HepG2 (cell line): Measurements from ENCODE around the gene STN1. TPM values are rescaled to one million over a fixed set of nuclear protein-coding genes. Genes with fewer than 3 reads are reported as not detected.

ENCODE experiments used
- ATAC-seq: fragments of 200-7000 bp; cut with Tn5 transposase; 3 replicates; pipeline ENCODE4 v1.9.1; 2020; ENCODE audit warnings: mild to moderate bottlenecking, moderate library complexity
- BruUV-seq: library from RNA; stranded (reverse); fragments of 400-500 nt; replicated peaks from 2 replicates; lab custom pipeline; 2021; lab: Mats Ljungman, UMichigan
- CTCF ChIA-PET: fragments of 300-600 bp; formaldehyde crosslinking; extraction: SDS; loops from one replicate; lab custom pipeline; 2021; ENCODE audit warnings: low total read pairs, inconsistent platforms, low intra/inter-chr PET ratio; lab: Yijun Ruan, JAX
- POLR2A ChIA-PET: fragments of 350-600 bp; sonication (Branson Sonifier 250); formaldehyde crosslinking; loops from one replicate; lab custom pipeline; 2020; ENCODE audit warnings: antibody characterized with exemption, inconsistent platforms; lab: Yijun Ruan, JAX
- DNase-seq: peaks from one replicate; pipeline ENCODE4 v3.0.0-alpha.2; 2015; ENCODE audit warnings: low spot score
- FAIRE-seq: peaks from 3 replicates; lab custom pipeline; 2011; peaks lifted over from hg19 to GRCh38; lab: Jason Lieb, UNC
- H2AFZ ChIP-seq: one replicate; pipeline ENCODE4 v1.6.1; 2011; ENCODE audit warnings: low read length, inconsistent platforms
- H3K27ac ChIP-seq: fragments of 300-600 bp; 3 replicates; pipeline ENCODE4 v1.8.0; 2011; ENCODE audit warnings: mixed run types, mild to moderate bottlenecking, mixed read lengths, low read length, inconsistent platforms; ENCODE audit not compliant: insufficient read depth; ENCODE audit errors: extremely low read length
- H3K27me3 ChIP-seq, 2 experiments: fragments of 200-600 bp in 1 of 2; 2 replicates in 1 of 2; 3 replicates in 1 of 2; pipeline versions ENCODE4 v1.6.0 to v1.8.0; 2011; ENCODE audit warnings: low read length in 2 of 2, mild to moderate bottlenecking in 2 of 2, moderate library complexity in 2 of 2, inconsistent platforms in 1 of 2; ENCODE audit not compliant: insufficient read depth in 2 of 2, control insufficient read depth in 1 of 2
- H3K36me3 ChIP-seq, 2 experiments: fragments of 200-600 bp in 1 of 2; replicated peaks in 1 of 2; 2 replicates in 1 of 2; 3 replicates in 1 of 2; pipeline versions ENCODE4 v1.5.1 to v1.8.0; 2011; ENCODE audit warnings: low read length in 2 of 2, inconsistent platforms in 1 of 2; ENCODE audit not compliant: insufficient read depth in 2 of 2, control insufficient read depth in 1 of 2
- H3K4me1 ChIP-seq: 2 replicates; pipeline ENCODE4 v1.5.1; 2012; ENCODE audit warnings: low read length, inconsistent platforms; ENCODE audit not compliant: insufficient read depth
- H3K4me2 ChIP-seq: 2 replicates; pipeline ENCODE4 v1.6.0; 2011; ENCODE audit warnings: low read depth, low read length, inconsistent platforms
- H3K4me3 ChIP-seq, 3 experiments: fragments of 200-600 bp in 1 of 3; sonication (generic), shearing (Covaris generic) in 1 of 3; replicated peaks in 1 of 3; 2 replicates each; pipeline ENCODE4 v1.5.1; 2011 to 2016; ENCODE audit warnings: low read length in 3 of 3, inconsistent platforms in 2 of 3, low read depth in 2 of 3, mild to moderate bottlenecking in 2 of 3, control low read depth in 1 of 3, mixed read lengths in 1 of 3; ENCODE audit not compliant: insufficient read depth in 1 of 3
- H3K79me2 ChIP-seq: one replicate; pipeline ENCODE4 v1.6.1; 2011; ENCODE audit warnings: low read length, inconsistent platforms; ENCODE audit not compliant: insufficient read depth
- H3K9ac ChIP-seq: 2 replicates; pipeline ENCODE4 v1.6.0; 2011; ENCODE audit warnings: mild to moderate bottlenecking, low read depth, low read length, inconsistent platforms; ENCODE audit not compliant: insufficient read depth
- H3K9me3 ChIP-seq: 2 replicates; pipeline ENCODE4 v1.5.1; 2012; ENCODE audit warnings: mild to moderate bottlenecking, low read length
- H4K20me1 ChIP-seq: 2 replicates; pipeline ENCODE4 v1.6.0; 2011; ENCODE audit warnings: inconsistent platforms, mild to moderate bottlenecking, low read length, moderate library complexity; ENCODE audit not compliant: insufficient read depth
- ARID5B ChIP-seq: IDR thresholded peaks from 2 replicates; pipeline ENCODE4 v1.4.0; 2020; ENCODE audit warnings: mild to moderate bottlenecking, missing genetic modification reagents
- GABPA ChIP-seq, 2 experiments: IDR thresholded peaks; 2 replicates each; pipeline ENCODE4 v1.6.1; 2011 to 2016; ENCODE audit warnings: low read depth in 2 of 2, low read length in 1 of 2, missing biosample characterization in 1 of 2, missing genetic modification characterization in 1 of 2
- HNF4G ChIP-seq, 2 experiments: sonication (generic) in 1 of 2; formaldehyde crosslinking in 1 of 2; IDR thresholded peaks; 2 replicates each; pipeline versions ENCODE4 v1.4.0 to v1.6.1; 2011 to 2020; ENCODE audit warnings: borderline replicate concordance in 2 of 2, low read depth in 2 of 2, mild to moderate bottlenecking in 2 of 2, low read length in 1 of 2, missing genetic modification reagents in 1 of 2, moderate library complexity in 1 of 2
- PITX1 ChIP-seq: sonication (generic); formaldehyde crosslinking; IDR thresholded peaks from 2 replicates; pipeline ENCODE4 v1.5.1; 2020; ENCODE audit warnings: mild to moderate bottlenecking, missing genetic modification reagents
- SNRNP70 ChIP-seq: fragments of 200-400 bp; formaldehyde crosslinking; IDR thresholded peaks from 2 replicates; pipeline ENCODE4 v1.6.1; 2017; ENCODE audit warnings: mild to moderate bottlenecking, low read depth, low read length, moderate library complexity
- ZNF432 ChIP-seq: sonication (generic); formaldehyde crosslinking; IDR thresholded peaks from 2 replicates; pipeline ENCODE4 v1.5.0; 2020; ENCODE audit warnings: missing genetic modification reagents, mild to moderate bottlenecking, borderline replicate concordance
- ZNF883 ChIP-seq: sonication (generic); formaldehyde crosslinking; IDR thresholded peaks from 2 replicates; pipeline ENCODE4 v1.5.1; 2020; ENCODE audit warnings: mild to moderate bottlenecking, missing genetic modification reagents; ENCODE audit errors: not compliant biosample characterization
- WGBS: methylation state at CpG from one replicate; pipeline ENCODE4 v1.1.6; 2017; ENCODE audit warnings: low lambda C conversion rate; 5-methylcytosine and 5-hydroxymethylcytosine counted together
- in situ Hi-C: cut with HindIII; loops from 2 replicates; pipeline ENCODE4 v1.10.0; 2017; ENCODE audit warnings: low pct_unique_long_range_greater_than_20kb; ENCODE audit not compliant: extremely low pct_ligation_motif_present
- intact Hi-C: fragments of 100-400 bp; cut with micrococcal nuclease; formaldehyde crosslinking; loops from one replicate; pipeline ENCODE4 v1.10.0; 2022; ENCODE audit not compliant: unreplicated experiment
- polyA plus RNA-seq, 8 experiments: library from polyadenylated mRNA; depleted of rRNA in 3 of 8; stranded (reverse) in 7 of 8; unstranded in 1 of 8; fragments of >200 nt; fragmentation: Illumina TruSeq in 4 of 8; extraction: Trizol in 4 of 8; gene quantifications; 2 replicates each; pipeline versions ENCODE4 v1.2.1 to v1.2.3, GENCODE V29; 2011 to 2016; ENCODE audit warnings: low read depth in 4 of 8, missing spikeins in 1 of 8, mixed read lengths in 1 of 8; ENCODE audit not compliant: insufficient read depth in 1 of 8
- total RNA-seq, 5 experiments: library from RNA; depleted of rRNA; stranded (reverse); fragments of >200 nt; fragmentation: Illumina TruSeq; extraction: Trizol; gene quantifications; 2 replicates each; pipeline ENCODE4 v1.2.3, GENCODE V29; 2016; ENCODE audit warnings: low read depth in 1 of 5

STN1 gene
- total and polyA plus RNA-seq, 2 of the 13 experiments (the other 11 are each of a cell fraction or from before 2014, with no cell fraction given), result 17.6 to 22.7 TPM

DNA sequence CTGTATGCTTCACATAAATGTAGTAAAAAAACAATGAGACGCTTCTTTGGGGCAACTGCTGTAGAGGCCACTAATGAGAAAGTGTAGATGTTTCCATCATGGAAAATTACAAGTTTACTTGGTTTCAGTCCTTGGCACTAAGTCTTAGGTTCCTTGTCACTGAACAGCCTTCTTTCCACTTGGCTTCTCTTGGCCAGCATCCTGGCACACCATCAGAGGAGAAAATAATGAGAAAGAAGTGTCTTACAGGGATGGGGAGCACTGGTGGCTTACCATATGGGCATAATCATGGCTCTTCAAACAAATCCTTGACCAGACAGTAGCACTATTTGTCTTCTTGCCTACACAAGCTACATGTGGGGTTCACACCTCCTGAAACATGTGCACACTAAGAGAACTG is 40.1 kb downstream of the STN1 start:
- DNase-seq (no peak), ATAC-seq (no peak), FAIRE-seq (no peak)
- POLR2A ChIA-PET, result no interaction called here
- no TSS peak for BruUV-seq
- TF ChIP-seq SNRNP70, result no peak
- Histone ChIP-seq H3K4me2 (no peak overlapping the region), H4K20me1 (no peaks in the 10 kb centered on the region), H3K36me3 (peaks cover 5 to 17% of the 10 kb centered on the region in 2 experiments; a peak in 4 of 5 replicates), H2AFZ (no peak overlapping the region), H3K4me1 (no peaks in the 10 kb centered on the region), H3K9me3 (no peaks in the 10 kb centered on the region), H3K4me3 (no peak overlapping the region), H3K27me3 (no peaks in the 10 kb centered on the region), H3K79me2 (no peaks in the 10 kb centered on the region), H3K27ac (no peak overlapping the region), H3K9ac (no peak overlapping the region)
- intact Hi-C loops, result no loop called here
- WGBS, result 100% methylated on average over 1 of the region's 1 CpG
- in situ Hi-C loops, result no loop called here
- CTCF ChIA-PET, result no interaction called here

- Histone ChIP-seq H3K4me2 (no peak overlapping the region), H3K4me3 (no peak overlapping the region), H3K79me2 (no peaks in the 10 kb centered on the region), H3K27me3 (no peaks in the 10 kb centered on the region), H2AFZ (no peak overlapping the region), H3K4me1 (no peaks in the 10 kb centered on the region), H3K9me3 (no peaks in the 10 kb centered on the region), H3K36me3 (peaks cover 0 to 5% of the 10 kb centered on the region in 2 experiments; a peak in 1 of 5 replicates), H3K27ac (no peak overlapping the region), H4K20me1 (no peaks in the 10 kb centered on the region), H3K9ac (no peak overlapping the region)
- POLR2A ChIA-PET, result no interaction called here
- DNase-seq (no peak), FAIRE-seq (no peak), ATAC-seq (no peak)
- CTCF ChIA-PET, result no interaction called here
- in situ Hi-C loops, result no loop called here
- intact Hi-C loops, result no loop called here
- 91% methylated on average over 5 of the region's 5 CpGs for WGBS
- no TSS peak for BruUV-seq
- no peak for TF ChIP-seq ZNF883 (CRISPR knock-in tag)
- no peak for TF ChIP-seq HNF4G (IDR thresholded peaks at IDR 0.05; ENCODE audit: borderline replicate concordance, low read depth, low read length)
- TF ChIP-seq HNF4G (CRISPR knock-in tag; IDR thresholded peaks at IDR 0.05; ENCODE audit: borderline replicate concordance, low read depth), result no peak
- no peak for TF ChIP-seq GABPA (IDR thresholded peaks at IDR 0.05; ENCODE audit: low read depth, low read length)
- no peak for TF ChIP-seq GABPA (CRISPR knock-in tag; IDR thresholded peaks at IDR 0.05; ENCODE audit: low read depth)
- TF ChIP-seq PITX1 (CRISPR knock-in tag), result no peak
- TF ChIP-seq ZNF432 (CRISPR knock-in tag), result no peak
- TF ChIP-seq ARID5B, result no peak
Measured at GRCh38 chr10:103876155-103876554, 41.8 kb downstream of the STN1 start.
